ENCODE results near the gene ATP5MK.

- no peak for TF ChIP-seq CTCF (IDR thresholded peaks at IDR 0.05)
- TF ChIP-seq POLR2A (IDR thresholded peaks at IDR 0.05), result peak in 1 of 2 donors; percentile 73
Measured at GRCh38 chr10:103442031-103442461, 45.8 kb upstream of the ATP5MK start.

All from adrenal gland (tissue), 5 donors.